HL-60 (cell line): Measurements from ENCODE around the gene CXCR5.

ENCODE experiments used
- DNase-seq, 2 experiments: peaks; one replicate each; pipeline ENCODE4 v3.0.0-alpha.2; 2010 to 2020; ENCODE audit warnings: low read depth in 1 of 2, low spot score in 1 of 2
- H3K27ac ChIP-seq: fragments of 250-450 bp; sonication (Bioruptor Pico); replicated peaks from 2 replicates; pipeline ENCODE4 v1.5.1; 2020; ENCODE audit warnings: mild to moderate bottlenecking, moderate library complexity
- H3K27me3 ChIP-seq: fragments of 250-450 bp; sonication (Bioruptor Pico); 2 replicates; pipeline ENCODE4 v1.5.1; 2021; ENCODE audit warnings: mild to moderate bottlenecking, moderate library complexity; ENCODE audit not compliant: insufficient read depth, poor library complexity, severe bottlenecking
- H3K4me3 ChIP-seq: replicated peaks from 2 replicates; pipeline ENCODE4 v1.5.1; 2011; ENCODE audit warnings: mild to moderate bottlenecking, control low read depth, low read length; ENCODE audit not compliant: insufficient read depth
- GABPA ChIP-seq: IDR thresholded peaks from 2 replicates; pipeline ENCODE4 v1.6.1; 2012; ENCODE audit warnings: low read depth
- POLR2AphosphoS5 ChIP-seq: IDR thresholded peaks from 2 replicates; pipeline ENCODE4 v1.6.1; 2012; ENCODE audit warnings: low read depth
- SPI1 ChIP-seq: IDR thresholded peaks from 2 replicates; pipeline ENCODE4 v1.6.1; 2012; ENCODE audit warnings: low read depth, mild to moderate bottlenecking, borderline replicate concordance
- TF ChIP-seq, protein P1 (sequence below): IDR thresholded peaks from 2 replicates; pipeline ENCODE4 v1.6.1; 2012; ENCODE audit warnings: low read depth; ENCODE audit not compliant: insufficient replicate concordance
- TF ChIP-seq, protein P2 (sequence below): IDR thresholded peaks from one replicate; pipeline ENCODE4 v1.5.1; 2011; ENCODE audit warnings: low read length, control low read depth, inconsistent platforms; ENCODE audit not compliant: insufficient read depth

The CXCR5 gene

DNA sequence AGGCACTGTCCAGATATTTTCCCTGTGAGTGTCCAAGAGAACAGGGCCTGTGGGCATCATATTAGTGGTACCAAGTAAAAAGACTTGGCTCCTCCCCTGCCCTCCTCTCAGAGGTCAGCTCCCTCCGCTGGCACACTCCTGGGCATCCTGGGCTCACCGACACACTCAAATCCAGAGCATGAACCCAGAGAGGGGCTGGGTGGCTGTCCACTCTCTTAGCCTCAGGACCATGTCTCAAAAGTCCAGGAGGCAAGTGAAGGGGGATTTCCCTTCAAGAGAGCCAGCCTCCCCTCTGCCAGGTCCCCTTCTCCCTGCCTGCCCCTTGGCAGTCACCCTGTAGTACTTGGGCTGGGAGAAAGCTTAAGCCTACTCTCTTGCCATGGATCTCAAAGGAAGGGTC is 31.7 kb downstream of the CXCR5 start:
- H3K4me3 ChIP-seq = no peak overlapping the region

DNA sequence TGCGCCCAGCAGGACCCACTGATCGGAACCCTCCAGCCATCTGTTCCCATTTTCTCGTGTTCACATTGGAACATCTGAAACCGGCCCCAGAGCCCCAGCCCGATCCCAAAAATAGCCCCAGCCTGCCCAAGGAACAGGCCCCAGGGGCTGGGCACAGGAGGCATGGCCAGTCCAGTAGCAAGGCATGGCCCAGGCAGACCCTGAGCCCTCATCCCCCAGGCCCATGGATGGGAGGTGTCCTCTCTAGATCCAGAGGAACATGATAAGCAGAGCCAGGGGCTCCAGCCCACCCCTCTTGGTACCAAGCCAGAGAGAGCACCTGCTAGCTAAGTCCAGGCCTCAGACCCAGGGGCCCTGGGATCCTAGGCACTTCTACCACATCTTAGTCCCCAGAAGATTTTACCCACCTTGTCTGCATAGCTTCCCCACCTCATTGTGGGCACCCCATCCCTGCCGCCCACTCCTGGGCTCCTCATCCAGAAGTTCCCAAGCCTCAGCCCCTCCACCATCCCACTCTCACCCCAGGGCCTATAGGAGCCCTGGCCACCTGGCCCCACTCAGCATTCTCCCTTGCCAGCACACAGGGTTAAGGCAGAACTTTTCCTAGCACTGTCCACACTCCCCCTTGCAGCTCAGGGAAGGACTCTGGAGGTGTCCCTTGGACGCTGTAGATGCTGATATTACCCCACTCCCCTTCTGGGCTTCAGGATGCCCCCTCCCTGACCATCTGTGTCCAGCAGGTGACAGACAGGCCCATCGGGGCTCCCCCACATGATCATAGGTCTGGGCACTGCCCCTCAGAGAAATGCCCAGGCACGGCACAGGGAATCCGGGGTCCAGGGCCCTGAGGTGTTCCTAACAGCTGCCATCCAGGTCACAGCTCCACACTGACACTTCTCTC is 32.5 kb downstream of the CXCR5 start:
- Histone ChIP-seq H3K4me3 (no peak overlapping the region), H3K27me3 (no peaks in the 10 kb centered on the region), H3K27ac (no peak overlapping the region)
- TF ChIP-seq GABPA = no peak
- TF ChIP-seq POLR2AphosphoS5 = no peak
- no peak for TF ChIP-seq SPI1
- TF ChIP-seq, protein P1, sequence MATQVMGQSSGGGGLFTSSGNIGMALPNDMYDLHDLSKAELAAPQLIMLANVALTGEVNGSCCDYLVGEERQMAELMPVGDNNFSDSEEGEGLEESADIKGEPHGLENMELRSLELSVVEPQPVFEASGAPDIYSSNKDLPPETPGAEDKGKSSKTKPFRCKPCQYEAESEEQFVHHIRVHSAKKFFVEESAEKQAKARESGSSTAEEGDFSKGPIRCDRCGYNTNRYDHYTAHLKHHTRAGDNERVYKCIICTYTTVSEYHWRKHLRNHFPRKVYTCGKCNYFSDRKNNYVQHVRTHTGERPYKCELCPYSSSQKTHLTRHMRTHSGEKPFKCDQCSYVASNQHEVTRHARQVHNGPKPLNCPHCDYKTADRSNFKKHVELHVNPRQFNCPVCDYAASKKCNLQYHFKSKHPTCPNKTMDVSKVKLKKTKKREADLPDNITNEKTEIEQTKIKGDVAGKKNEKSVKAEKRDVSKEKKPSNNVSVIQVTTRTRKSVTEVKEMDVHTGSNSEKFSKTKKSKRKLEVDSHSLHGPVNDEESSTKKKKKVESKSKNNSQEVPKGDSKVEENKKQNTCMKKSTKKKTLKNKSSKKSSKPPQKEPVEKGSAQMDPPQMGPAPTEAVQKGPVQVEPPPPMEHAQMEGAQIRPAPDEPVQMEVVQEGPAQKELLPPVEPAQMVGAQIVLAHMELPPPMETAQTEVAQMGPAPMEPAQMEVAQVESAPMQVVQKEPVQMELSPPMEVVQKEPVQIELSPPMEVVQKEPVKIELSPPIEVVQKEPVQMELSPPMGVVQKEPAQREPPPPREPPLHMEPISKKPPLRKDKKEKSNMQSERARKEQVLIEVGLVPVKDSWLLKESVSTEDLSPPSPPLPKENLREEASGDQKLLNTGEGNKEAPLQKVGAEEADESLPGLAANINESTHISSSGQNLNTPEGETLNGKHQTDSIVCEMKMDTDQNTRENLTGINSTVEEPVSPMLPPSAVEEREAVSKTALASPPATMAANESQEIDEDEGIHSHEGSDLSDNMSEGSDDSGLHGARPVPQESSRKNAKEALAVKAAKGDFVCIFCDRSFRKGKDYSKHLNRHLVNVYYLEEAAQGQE = no peak
- TF ChIP-seq, protein P2, sequence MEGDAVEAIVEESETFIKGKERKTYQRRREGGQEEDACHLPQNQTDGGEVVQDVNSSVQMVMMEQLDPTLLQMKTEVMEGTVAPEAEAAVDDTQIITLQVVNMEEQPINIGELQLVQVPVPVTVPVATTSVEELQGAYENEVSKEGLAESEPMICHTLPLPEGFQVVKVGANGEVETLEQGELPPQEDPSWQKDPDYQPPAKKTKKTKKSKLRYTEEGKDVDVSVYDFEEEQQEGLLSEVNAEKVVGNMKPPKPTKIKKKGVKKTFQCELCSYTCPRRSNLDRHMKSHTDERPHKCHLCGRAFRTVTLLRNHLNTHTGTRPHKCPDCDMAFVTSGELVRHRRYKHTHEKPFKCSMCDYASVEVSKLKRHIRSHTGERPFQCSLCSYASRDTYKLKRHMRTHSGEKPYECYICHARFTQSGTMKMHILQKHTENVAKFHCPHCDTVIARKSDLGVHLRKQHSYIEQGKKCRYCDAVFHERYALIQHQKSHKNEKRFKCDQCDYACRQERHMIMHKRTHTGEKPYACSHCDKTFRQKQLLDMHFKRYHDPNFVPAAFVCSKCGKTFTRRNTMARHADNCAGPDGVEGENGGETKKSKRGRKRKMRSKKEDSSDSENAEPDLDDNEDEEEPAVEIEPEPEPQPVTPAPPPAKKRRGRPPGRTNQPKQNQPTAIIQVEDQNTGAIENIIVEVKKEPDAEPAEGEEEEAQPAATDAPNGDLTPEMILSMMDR = no peak
- no peak for DNase-seq

More for the DNA sequence above, 31.7 kb downstream of the CXCR5 start:
- TF ChIP-seq, protein P2 = no peak
- no peak for TF ChIP-seq GABPA
- TF ChIP-seq, protein P1 = no peak
- no peaks in the 10 kb centered on the region for H3K27me3 ChIP-seq
- DNase-seq = no peak
- H3K27ac ChIP-seq = no peak overlapping the region

DNA sequence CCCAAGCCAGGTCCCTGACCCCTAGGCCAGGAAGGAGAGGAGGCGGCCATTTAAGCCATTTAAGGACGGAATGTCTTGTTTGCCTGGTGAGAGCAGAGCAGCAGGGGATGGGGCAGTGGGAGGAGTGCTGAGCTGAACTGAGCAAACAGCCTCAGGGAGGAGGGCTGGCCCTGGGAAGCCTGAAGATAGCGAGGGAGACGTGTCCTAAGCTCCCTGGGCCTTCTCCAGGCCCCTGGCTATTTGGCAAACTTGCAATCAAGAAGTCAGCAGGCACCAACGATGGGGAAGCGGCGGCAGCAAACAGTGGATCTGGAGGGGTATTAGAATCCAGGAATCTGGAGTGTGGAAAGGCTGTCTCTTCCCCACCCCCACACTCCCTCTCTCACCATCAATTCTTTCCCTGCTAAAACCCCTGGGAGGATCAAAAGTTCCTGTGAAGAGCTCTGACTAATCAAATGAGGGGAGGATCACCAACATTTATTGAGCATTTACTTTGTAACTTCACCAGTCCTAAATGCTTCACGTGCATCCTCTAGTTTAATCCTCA is 33.2 kb downstream of the CXCR5 start:
- no peak for DNase-seq
- H3K4me3 ChIP-seq = no peak overlapping the region
- no peak overlapping the region for H3K27ac ChIP-seq

More for the DNA sequence above, 33.2 kb downstream of the CXCR5 start:
- H3K27me3 ChIP-seq = no peaks in the 10 kb centered on the region
- no peak for TF ChIP-seq POLR2AphosphoS5
- TF ChIP-seq SPI1 = no peak
- TF ChIP-seq, protein P2 = no peak
- TF ChIP-seq, protein P1 = no peak
